Skeletal muscle satellite cell (primary cell): Measurements from ENCODE around the gene MT1G.
"Not testable (repeated sequence)": the region's sequence is repeated elsewhere in the genome, so short reads cannot be mapped to it uniquely, and the experiment has no call there.

ENCODE experiments used
- H3K27me3 ChIP-seq: 2 replicates; pipeline ENCODE4 v1.7.0; 2013; ENCODE audit warnings: low read length; ENCODE audit not compliant: control insufficient read depth, insufficient read depth
- H3K36me3 ChIP-seq: 2 replicates; pipeline ENCODE4 v1.7.0; 2013; ENCODE audit warnings: mild to moderate bottlenecking, control low read depth, low read length; ENCODE audit not compliant: insufficient read depth
- H3K4me1 ChIP-seq: 2 replicates; pipeline ENCODE4 v1.7.0; 2013; ENCODE audit warnings: low read length; ENCODE audit not compliant: control insufficient read depth, insufficient read depth
- H3K4me2 ChIP-seq: 2 replicates; pipeline ENCODE4 v1.7.0; 2013; ENCODE audit warnings: mild to moderate bottlenecking, low read length
- H3K4me3 ChIP-seq: 2 replicates; pipeline ENCODE4 v1.7.0; 2013; ENCODE audit warnings: low read length
- H3K9ac ChIP-seq: 2 replicates; pipeline ENCODE4 v1.7.0; 2013; ENCODE audit warnings: mild to moderate bottlenecking, low read depth, low read length, moderate library complexity
- H3K9me3 ChIP-seq: replicated peaks from 2 replicates; pipeline ENCODE4 v1.7.0; 2013; ENCODE audit warnings: mild to moderate bottlenecking, control low read depth, low read length

MT1G gene

GRCh38 chr16:56631832-56632155 is 36.1 kb downstream of the MT1G start:
- Histone ChIP-seq H3K4me3 (peak overlapping the region; percentile 66), H3K4me1 (peaks cover 20% of the 10 kb centered on the region), H3K4me2 (peak overlapping the region; percentile 81), H3K9me3 (no peaks in the 10 kb centered on the region), H3K27me3 (no peaks in the 10 kb centered on the region), H3K9ac (peak overlapping the region; percentile 72), H3K36me3 (no peaks in the 10 kb centered on the region)

GRCh38 chr16:56631197-56631596 is 36.7 kb downstream of the MT1G start:
- H3K4me2 ChIP-seq, result no peak overlapping the region

GRCh38 chr16:56630134-56630533 is 37.7 kb downstream of the MT1G start:
- Histone ChIP-seq H3K4me2 (no peak overlapping the region), H3K36me3 (no peaks in the 10 kb centered on the region), H3K9me3 (no peaks in the 10 kb centered on the region), H3K4me3 (no peak overlapping the region), H3K4me1 (peaks cover 22% of the 10 kb centered on the region), H3K9ac (no peak overlapping the region), H3K27me3 (no peaks in the 10 kb centered on the region)

More at GRCh38 chr16:56631197-56631596, 36.7 kb downstream of the MT1G start:
- Histone ChIP-seq H3K36me3 (no peaks in the 10 kb centered on the region), H3K9ac (no peak overlapping the region), H3K27me3 (no peaks in the 10 kb centered on the region), H3K9me3 (no peaks in the 10 kb centered on the region), H3K4me1 (peaks cover 20% of the 10 kb centered on the region), H3K4me3 (no peak overlapping the region)

GRCh38 chr16:56629531-56629930 is 38.3 kb downstream of the MT1G start:
- no peaks in the 10 kb centered on the region for H3K36me3 ChIP-seq
- no peaks in the 10 kb centered on the region for H3K27me3 ChIP-seq
- no peaks in the 10 kb centered on the region for H3K9me3 ChIP-seq
- H3K4me1 ChIP-seq, result peaks cover 26% of the 10 kb centered on the region
- no peak overlapping the region for H3K9ac ChIP-seq
- no peak overlapping the region for H3K4me2 ChIP-seq
- no peak overlapping the region for H3K4me3 ChIP-seq

GRCh38 chr16:56628486-56629350 is 39.1 kb downstream of the MT1G start:
- Histone ChIP-seq H3K4me3 (no peak overlapping the region), H3K9me3 (no peaks in the 10 kb centered on the region), H3K9ac (no peak overlapping the region), H3K4me2 (no peak overlapping the region), H3K4me1 (peaks cover 26% of the 10 kb centered on the region), H3K27me3 (no peaks in the 10 kb centered on the region), H3K36me3 (no peaks in the 10 kb centered on the region)

- no peaks in the 10 kb centered on the region for H3K9me3 ChIP-seq
- peak overlapping the region; percentile 87 for H3K9ac ChIP-seq
- H3K27me3 ChIP-seq, result no peaks in the 10 kb centered on the region
- peaks cover 13% of the 10 kb centered on the region for H3K4me1 ChIP-seq
- H3K36me3 ChIP-seq, result no peaks in the 10 kb centered on the region
- H3K4me3 ChIP-seq, result peak overlapping the region; percentile 78
- H3K4me2 ChIP-seq, result peak overlapping the region; percentile 90
These were observed 41.2 kb downstream of the MT1G start for GRCh38 chr16:56626685-56627084.

- peak overlapping the region; percentile 78 for H3K4me3 ChIP-seq
- no peaks in the 10 kb centered on the region for H3K36me3 ChIP-seq
- H3K9me3 ChIP-seq, result no peaks in the 10 kb centered on the region
- H3K4me2 ChIP-seq, result peak overlapping the region; percentile 90
- H3K4me1 ChIP-seq, result peaks cover 9% of the 10 kb centered on the region
- H3K9ac ChIP-seq, result peak overlapping the region; percentile 87
- H3K27me3 ChIP-seq, result no peaks in the 10 kb centered on the region
These were observed 41.8 kb downstream of the MT1G start for GRCh38 chr16:56625943-56626654.

GRCh38 chr16:56625140-56625942 is 42.5 kb downstream of the MT1G start, which contains the start of gene MT1E:
TSS of gene MT1E (plus strand) at chr16:56625781. CDS start at chr16:56625852, 71 bp downstream.
- H3K4me1 ChIP-seq, result peaks cover 9% of the 10 kb centered on the region
- no peaks in the 10 kb centered on the region for H3K36me3 ChIP-seq
- H3K27me3 ChIP-seq, result no peaks in the 10 kb centered on the region
- peak within 1 kb of the TSS; percentile 90 for H3K4me2 ChIP-seq
- peak within 1 kb of the TSS; percentile 87 for H3K9ac ChIP-seq
- H3K9me3 ChIP-seq, result no peaks in the 10 kb centered on the region
- H3K4me3 ChIP-seq, result peak within 1 kb of the TSS; percentile 78

GRCh38 chr16:56623637-56624036 is 44.2 kb downstream of the MT1G start:
- Histone ChIP-seq H3K4me1 (peaks cover 13% of the 10 kb centered on the region), H3K36me3 (no peaks in the 10 kb centered on the region), H3K27me3 (no peaks in the 10 kb centered on the region), H3K9ac (no peak overlapping the region), H3K9me3 (no peaks in the 10 kb centered on the region), H3K4me2 (no peak overlapping the region), H3K4me3 (no peak overlapping the region)

GRCh38 chr16:56623184-56623583 is 44.7 kb downstream of the MT1G start:
- not testable (repeated sequence) for H3K9me3 ChIP-seq, H3K4me2 ChIP-seq, H3K27me3 ChIP-seq, H3K4me3 ChIP-seq, H3K36me3 ChIP-seq, H3K9ac ChIP-seq
- H3K4me1 ChIP-seq, result peaks cover 18% of the 10 kb centered on the region
